ENCODE data around the gene ADGRB2. TPM values are rescaled to one million over a fixed set of nuclear protein-coding genes. Genes with fewer than 3 reads are reported as not detected.
"Not testable (repeated sequence)": the region's sequence is repeated elsewhere in the genome, so short reads cannot be mapped to it uniquely, and the experiment has no call there.

The ADGRB2 gene
- total and polyA plus RNA-seq, 5 experiments from 2014 or later = 0.05 to 0.18 (median 0.10) TPM; not detected in 2

DNA sequence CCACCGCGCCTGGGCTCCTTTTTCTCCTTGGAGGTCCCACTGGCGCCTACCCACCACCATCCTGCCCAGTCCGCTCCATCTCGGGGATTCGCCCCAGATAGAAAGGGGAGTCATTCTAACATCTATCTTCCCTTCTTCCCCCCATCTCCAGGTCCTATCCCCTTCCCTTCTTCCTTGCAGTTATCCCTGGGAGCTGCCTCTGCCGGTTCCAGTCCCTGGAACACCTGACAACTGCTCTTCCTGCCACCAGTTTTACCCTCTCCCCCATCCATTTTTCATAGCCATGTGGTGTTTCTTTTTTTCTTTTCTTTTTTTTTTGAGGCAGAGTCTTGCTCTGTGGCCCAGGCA lies 48.3 kb downstream of the ADGRB2 start:
- POLR2A ChIA-PET = no interaction called here
- DNase-seq (no peak), ATAC-seq (no peak)
- peaks cover 9 to 23% (median 17%) of the 10 kb centered on the region in 4 donors for H3K4me1 Mint-ChIP-seq
- peak overlapping the region in 1 of 10 donors; percentile 51 for H3K27ac Mint-ChIP-seq
- peaks cover 33 to 89% (median 58%) of the 10 kb centered on the region in 5 donors for H3K27me3 Mint-ChIP-seq
- no peaks in the 10 kb centered on the region for H3K36me3 Mint-ChIP-seq
- H3K4me3 Mint-ChIP-seq = peak overlapping the region in 8 of 10 donors; percentile 20 to 76 (median 68)
- no peaks in the 10 kb centered on the region for H3K9me3 Mint-ChIP-seq

DNA sequence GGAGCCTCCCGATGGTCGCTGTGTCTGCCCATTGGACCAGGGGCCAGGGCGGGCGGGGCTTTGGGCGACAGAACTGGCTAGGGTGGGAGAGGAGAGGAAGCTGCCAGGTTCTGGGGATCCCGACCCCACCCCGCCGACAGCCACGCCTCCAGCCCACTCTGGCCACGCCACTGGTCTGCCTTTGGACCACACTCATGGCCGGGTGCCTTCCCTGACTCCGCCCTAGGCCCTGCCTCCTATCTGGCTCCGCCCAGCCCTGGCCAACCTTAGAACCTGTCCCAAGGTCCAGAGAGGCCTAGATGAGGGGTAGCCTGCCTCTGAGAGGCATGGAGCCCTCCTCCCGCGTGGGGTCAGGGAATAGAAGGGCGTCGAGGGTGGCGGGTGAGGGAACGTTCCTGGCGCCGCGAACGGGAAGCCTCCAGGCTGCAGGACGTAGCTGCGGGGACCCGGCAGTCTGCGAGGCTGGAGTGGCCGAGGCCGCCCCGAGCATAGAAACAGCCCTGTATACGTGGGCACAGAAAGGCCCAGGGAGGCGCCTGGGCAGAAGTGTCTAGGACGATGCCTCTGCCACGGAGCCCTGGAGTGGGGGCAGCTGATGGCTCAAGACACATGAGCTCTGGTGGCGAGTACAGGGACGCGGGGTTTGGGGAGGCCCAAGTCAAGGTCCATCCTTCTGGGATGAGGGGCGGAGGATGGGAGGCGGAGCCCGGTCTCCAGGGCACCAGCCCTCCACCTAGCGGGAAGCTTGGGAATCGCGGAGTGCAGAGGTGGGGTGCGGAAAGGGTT lies 48.9 kb downstream of the ADGRB2 start:
- Mint-ChIP-seq H3K36me3 (no peaks in the 10 kb centered on the region), H3K27ac (peak overlapping the region in 1 of 10 donors; percentile 51), H3K4me1 (peaks cover 9 to 23% (median 17%) of the 10 kb centered on the region in 4 donors), H3K9me3 (no peaks in the 10 kb centered on the region), H3K4me3 (peak overlapping the region; percentile 36 to 82 (median 70)), H3K27me3 (peaks cover 35 to 87% (median 58%) of the 10 kb centered on the region in 5 donors)
- peak; percentile 59 to 71 for ATAC-seq
- POLR2A ChIA-PET = no interaction called here
- peak in 3 of 10 donors; percentile 9 to 22 (median 16) for DNase-seq

DNA sequence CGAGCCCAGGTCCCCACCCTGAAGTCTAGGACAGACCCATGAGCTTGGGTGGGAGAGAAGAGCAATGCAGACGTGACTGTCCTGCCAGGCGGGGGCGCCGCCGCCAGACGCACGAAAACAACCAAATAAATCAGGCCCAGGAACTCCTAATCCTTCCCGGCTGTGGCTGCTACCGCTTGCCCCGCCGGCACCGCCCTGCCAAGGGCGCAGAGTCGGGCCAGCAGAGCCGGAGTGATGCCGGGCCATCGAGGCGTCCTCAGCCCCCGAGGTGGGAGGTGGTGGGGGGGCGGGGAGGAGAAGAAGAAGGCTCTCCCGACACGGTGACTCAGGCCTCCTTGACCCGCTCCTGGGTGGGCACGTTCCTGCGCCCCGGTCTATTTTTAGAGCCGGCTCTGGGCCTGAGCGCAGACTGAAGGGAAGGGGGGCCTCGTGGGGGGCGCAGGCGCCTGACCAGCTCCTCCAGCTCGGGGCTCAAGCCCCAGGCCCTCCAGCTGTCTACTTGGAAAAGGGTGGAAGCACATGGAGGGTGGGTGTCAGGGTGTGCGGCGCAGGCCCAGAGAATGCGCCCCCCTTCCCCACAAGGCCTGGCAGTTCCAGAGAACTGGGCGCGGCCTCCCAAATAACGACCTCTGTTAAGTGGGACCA lies 49.6 kb downstream of the ADGRB2 start:
- H3K9me3 Mint-ChIP-seq = no peaks in the 10 kb centered on the region
- H3K36me3 Mint-ChIP-seq = no peaks in the 10 kb centered on the region
- H3K4me1 Mint-ChIP-seq = peaks cover 9 to 23% (median 17%) of the 10 kb centered on the region in 4 donors
- POLR2A ChIA-PET = no interaction called here
- ATAC-seq (peak; percentile 65 to 67), DNase-seq (peak in 5 of 10 donors; percentile 9 to 36 (median 27))
- peaks cover 35 to 87% (median 56%) of the 10 kb centered on the region in 5 donors for H3K27me3 Mint-ChIP-seq
- peak overlapping the region; percentile 48 to 82 (median 64) for H3K4me3 Mint-ChIP-seq
- no peak overlapping the region for H3K27ac Mint-ChIP-seq

DNA sequence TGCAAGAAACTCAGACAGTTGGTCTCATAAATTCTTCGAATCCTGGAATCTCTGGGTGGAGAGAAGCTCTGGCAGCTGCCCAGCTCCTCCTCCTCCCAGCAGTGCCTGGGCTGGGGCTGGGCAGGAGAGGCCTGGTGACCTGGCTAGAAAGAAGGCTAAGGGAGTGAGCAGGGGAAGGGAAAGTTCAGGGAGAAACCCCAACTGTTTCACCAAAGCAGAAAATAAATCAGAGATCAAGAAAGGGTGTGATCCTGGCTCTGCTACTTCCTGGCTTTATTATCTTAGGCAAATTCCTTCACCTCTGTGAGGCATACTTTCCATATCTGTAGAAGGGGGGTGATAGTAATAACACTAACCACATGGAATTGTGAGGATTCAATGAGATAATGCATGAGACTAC lies 51.5 kb downstream of the ADGRB2 start:
- H3K27me3 Mint-ChIP-seq = peaks cover 42 to 88% (median 58%) of the 10 kb centered on the region in 5 donors
- ATAC-seq = no peak

DNA sequence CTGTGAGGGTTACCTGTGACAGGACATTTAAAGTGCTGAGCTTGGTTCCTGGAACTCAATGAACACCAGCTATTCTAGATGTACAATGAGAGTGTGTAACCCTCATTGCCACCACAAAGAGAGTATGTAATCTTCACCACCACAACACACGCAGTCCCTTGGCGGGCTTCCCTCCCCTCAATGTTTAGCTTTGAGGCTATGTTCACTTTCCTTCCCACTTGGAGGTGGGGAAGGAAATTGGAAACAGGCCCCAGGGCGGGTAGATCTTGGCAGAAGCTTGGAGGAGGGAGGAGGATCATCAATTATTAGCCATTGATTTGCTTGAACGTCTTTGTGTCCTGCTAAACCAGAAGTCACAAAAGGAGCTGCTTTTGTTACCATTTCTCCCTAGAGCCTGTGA lies 52.1 kb downstream of the ADGRB2 start:
- H3K4me1 Mint-ChIP-seq = peaks cover 21 to 42% (median 27%) of the 10 kb centered on the region in 4 donors

More for the DNA sequence above, 51.5 kb downstream of the ADGRB2 start:
- peaks cover 20 to 37% (median 25%) of the 10 kb centered on the region in 4 donors for H3K4me1 Mint-ChIP-seq
- no peaks in the 10 kb centered on the region for H3K9me3 Mint-ChIP-seq
- no peak overlapping the region for H3K4me3 Mint-ChIP-seq
- POLR2A ChIA-PET = no interaction called here
- no peak overlapping the region for H3K27ac Mint-ChIP-seq
- H3K36me3 Mint-ChIP-seq = no peaks in the 10 kb centered on the region
- DNase-seq = no peak

DNA sequence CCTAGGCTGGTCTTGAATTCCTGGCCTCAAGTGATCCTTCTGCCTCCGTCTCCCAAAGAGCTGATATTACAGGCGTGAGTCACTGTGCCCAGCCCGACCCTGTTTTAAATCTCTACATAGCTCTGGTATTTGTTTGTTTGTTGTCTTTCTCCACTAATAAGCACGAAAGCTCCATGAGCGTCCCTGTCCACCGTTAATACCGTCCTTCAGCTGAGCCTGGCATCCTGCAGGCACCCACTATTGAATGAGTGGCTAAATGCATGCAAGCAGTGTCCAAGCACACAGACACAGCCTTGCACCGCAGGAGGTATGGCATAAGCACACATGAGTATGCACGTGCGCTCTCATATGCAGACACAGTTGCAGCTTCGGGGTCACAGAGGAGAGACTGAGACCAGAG lies 55.8 kb downstream of the ADGRB2 start:
- peaks cover 23 to 41% (median 31%) of the 10 kb centered on the region in 4 donors for H3K4me1 Mint-ChIP-seq
- DNase-seq (no peak), ATAC-seq (no peak)
- H3K27ac Mint-ChIP-seq = no peak overlapping the region
- POLR2A ChIA-PET = no interaction called here
- H3K36me3 Mint-ChIP-seq = no peaks in the 10 kb centered on the region
- H3K9me3 Mint-ChIP-seq = no peaks in the 10 kb centered on the region
- H3K27me3 Mint-ChIP-seq = peaks cover 45 to 88% (median 66%) of the 10 kb centered on the region in 5 donors
- H3K4me3 Mint-ChIP-seq = peak overlapping the region in 1 of 10 donors; percentile 19

More for the DNA sequence above, 52.1 kb downstream of the ADGRB2 start:
- ATAC-seq (no peak), DNase-seq (no peak)
- H3K27ac Mint-ChIP-seq = no peak overlapping the region
- H3K27me3 Mint-ChIP-seq = peaks cover 42 to 88% (median 58%) of the 10 kb centered on the region in 5 donors
- POLR2A ChIA-PET = no interaction called here
- H3K36me3 Mint-ChIP-seq = no peaks in the 10 kb centered on the region
- H3K4me3 Mint-ChIP-seq = no peak overlapping the region
- no peaks in the 10 kb centered on the region for H3K9me3 Mint-ChIP-seq

DNA sequence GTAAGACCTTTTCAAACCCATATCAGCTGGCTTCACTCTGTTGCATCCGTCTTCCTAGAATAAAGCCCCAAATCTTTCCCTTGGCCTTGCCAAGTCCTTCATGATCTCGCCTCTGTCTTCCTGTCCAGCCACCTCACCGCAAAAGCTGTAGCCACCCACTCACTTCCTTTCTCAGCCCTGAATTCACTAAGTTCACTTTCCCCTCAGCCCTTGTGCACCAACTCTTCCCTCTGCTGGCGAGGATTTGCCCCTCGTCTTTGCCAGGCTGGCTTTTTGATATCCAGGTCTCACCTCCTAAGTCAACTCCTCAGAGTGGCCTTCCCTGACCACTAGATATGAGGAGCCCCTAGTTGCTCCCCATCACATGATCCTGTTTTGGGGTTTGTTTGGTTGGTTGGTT lies 56.4 kb downstream of the ADGRB2 start:
- H3K27me3 Mint-ChIP-seq = peaks cover 44 to 85% (median 67%) of the 10 kb centered on the region in 5 donors
- POLR2A ChIA-PET = no interaction called here
- peaks cover 23 to 41% (median 31%) of the 10 kb centered on the region in 4 donors for H3K4me1 Mint-ChIP-seq
- H3K36me3 Mint-ChIP-seq = no peaks in the 10 kb centered on the region
- ATAC-seq (no peak), DNase-seq (no peak)
- peak overlapping the region in 1 of 10 donors; percentile 15 for H3K4me3 Mint-ChIP-seq
- H3K27ac Mint-ChIP-seq = peak overlapping the region in 3 of 10 donors; percentile 22 to 58 (median 28)
- H3K9me3 Mint-ChIP-seq = no peaks in the 10 kb centered on the region

DNA sequence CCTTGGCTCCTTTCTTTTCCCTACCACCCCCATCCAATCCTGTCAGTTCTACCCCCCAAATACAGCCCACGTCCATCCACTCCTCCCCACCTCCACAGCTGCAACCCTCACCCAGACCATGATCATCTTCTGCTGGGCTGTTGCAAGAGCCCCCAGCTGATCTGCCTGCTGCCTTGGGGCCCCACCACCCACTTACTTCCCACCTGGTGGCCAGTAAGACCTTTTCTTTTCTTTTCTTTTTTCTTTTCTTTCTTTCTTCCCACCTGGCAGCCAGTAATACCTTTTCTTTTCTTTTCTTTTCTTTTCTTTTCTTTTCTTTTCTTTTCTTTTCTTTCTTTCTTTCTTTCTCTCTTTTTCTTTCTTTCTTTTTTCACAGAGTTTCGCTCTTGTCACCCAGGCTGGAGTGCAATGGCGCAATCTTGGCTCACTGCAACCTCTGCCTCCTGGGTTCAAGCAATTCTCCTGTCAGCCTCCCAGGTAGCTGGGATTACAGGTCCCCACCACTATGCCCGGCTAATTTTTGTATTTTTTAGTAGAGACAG lies 57.0 kb downstream of the ADGRB2 start:
- DNase-seq, ATAC-seq, POLR2A ChIA-PET, H3K36me3 Mint-ChIP-seq, H3K9me3 Mint-ChIP-seq, H3K4me3 Mint-ChIP-seq: not testable (repeated sequence)
- Mint-ChIP-seq H3K27ac (peak overlapping the region in 1 of 10 donors; percentile 22), H3K27me3 (peaks cover 41 to 80% (median 62%) of the 10 kb centered on the region in 5 donors), H3K4me1 (peaks cover 23 to 41% (median 31%) of the 10 kb centered on the region in 4 donors)

DNA sequence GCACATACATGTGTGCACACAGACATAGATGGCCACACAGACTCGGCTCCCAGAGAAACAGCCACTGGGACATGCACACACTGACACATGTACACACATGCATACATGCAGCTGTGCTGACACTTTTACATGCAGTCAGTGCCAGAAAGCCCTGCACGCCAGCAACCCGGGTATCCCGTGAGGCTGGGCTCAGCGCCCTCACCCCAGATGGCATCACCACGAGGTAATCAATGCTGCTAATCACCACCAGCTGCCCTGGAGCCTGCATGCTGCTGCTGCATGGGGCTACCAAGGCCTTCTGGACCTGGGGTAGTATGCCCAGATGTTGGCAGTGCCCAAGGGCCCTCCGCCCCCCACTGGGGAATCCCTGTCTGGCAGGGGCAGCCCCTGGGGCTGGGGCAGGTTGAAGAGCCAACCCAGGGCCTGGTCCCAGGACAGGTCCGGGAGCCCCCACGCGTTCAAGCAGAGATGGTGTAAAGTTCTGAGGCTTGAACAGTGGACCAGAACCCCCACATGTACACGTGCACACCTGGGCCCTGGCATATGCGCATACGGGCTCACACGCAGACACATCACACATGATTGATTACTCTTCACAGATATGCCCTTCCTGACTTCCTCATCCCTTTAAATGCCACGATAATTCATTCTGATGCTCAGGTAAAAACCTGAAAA lies 57.6 kb downstream of the ADGRB2 start:
- POLR2A ChIA-PET = no interaction called here
- H3K27me3 Mint-ChIP-seq = peaks cover 39 to 74% (median 59%) of the 10 kb centered on the region in 5 donors

DNA sequence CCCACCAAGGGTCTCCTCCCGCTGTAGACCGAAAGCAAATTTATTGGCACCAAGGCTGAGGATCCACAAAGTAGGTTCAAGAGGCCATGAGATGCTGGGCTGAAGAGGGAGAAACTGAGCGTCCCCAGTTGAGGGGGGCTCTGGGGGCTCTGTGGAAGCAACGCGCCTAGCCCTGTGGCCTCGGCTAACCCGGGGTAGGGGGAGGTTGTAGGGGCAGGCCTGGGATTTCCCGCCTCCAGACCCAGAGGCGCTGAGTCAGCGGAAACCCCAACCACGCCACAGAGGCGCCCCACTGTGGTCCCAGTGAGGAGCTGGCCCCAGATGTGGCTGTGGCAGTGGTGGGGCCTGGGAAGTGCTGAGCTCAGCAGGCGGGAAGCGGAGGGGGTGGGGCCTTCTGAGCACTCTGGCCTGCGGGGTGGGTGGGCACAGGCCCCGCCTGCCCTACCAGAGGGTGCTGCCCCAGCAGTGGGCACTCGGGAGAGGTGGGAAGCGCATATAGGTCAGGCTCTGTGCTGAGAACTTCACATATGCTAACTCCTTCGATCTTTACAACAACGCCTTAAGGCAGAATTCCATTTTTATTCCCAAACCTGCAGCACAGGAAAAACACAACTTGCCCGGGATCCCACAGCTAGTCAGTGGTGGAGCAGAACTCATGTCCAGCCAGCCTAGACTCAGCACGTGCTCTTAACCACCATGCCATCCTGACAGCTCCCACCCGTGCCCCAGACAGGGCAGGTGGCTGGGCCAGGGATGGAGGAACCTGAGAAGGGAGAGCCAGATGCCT lies 58.9 kb downstream of the ADGRB2 start:
- ATAC-seq = peak; percentile 78 to 85
- peak in 9 of 10 donors; percentile 26 to 55 (median 35) for DNase-seq
- H3K9me3 Mint-ChIP-seq = no peaks in the 10 kb centered on the region
- POLR2A ChIA-PET = interaction anchor here (1.5 kb wide), 1 partner anchor 84 kb away, joined by 3 read pairs; no protein-coding TSS in a partner anchor
- peaks cover 35 to 64% (median 54%) of the 10 kb centered on the region in 5 donors for H3K27me3 Mint-ChIP-seq
- H3K4me1 Mint-ChIP-seq = peaks cover 28 to 49% (median 39%) of the 10 kb centered on the region in 4 donors
- H3K27ac Mint-ChIP-seq = no peak overlapping the region
- H3K36me3 Mint-ChIP-seq = no peaks in the 10 kb centered on the region
- H3K4me3 Mint-ChIP-seq = peak overlapping the region in 7 of 10 donors; percentile 13 to 71 (median 50)

More for the DNA sequence above, 57.6 kb downstream of the ADGRB2 start:
- Mint-ChIP-seq H3K36me3 (no peaks in the 10 kb centered on the region), H3K9me3 (no peaks in the 10 kb centered on the region), H3K27ac (no peak overlapping the region), H3K4me1 (peaks cover 23 to 41% (median 31%) of the 10 kb centered on the region in 4 donors), H3K4me3 (no peak overlapping the region)
- no peak for DNase-seq
- ATAC-seq = no peak

DNA sequence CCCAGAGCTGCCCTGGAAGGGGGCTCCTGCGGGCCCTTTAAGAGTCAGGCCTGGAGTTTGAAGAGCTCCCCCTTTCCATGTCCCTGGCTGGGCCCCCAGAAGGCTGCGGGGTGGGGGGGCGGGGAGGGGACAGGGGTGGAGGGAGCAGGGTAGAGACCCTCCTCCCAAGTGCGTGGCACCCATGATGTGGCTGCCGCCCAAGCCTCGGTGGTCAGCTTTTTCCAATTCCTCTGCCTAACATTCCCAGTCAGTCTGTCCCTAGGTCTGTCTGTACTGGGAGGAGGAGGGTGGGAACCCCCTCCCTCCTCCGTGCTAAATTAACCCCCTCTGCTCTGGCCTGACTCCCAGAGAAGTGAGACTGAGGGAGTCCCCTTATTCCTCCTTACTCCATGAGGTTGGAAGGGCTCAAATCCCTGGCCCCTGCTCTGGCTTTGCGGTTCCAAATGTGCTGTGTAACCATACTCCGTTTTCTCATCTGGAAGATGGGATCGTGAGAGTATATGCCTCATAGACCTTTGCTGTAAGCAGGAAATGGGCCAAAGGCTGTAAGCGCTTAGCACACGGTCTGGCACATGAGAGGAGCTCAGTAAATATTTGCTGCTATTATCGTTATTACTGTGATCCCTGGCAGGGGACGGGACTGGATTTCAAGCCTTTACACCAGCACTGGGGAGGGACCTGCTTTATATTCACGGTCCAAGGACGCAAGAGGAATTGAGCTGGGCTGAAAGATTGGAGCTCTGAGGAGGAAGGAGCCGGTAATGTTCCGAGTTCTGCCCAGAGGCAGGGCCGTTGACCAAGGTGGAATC lies 59.7 kb downstream of the ADGRB2 start:
- H3K9me3 Mint-ChIP-seq = no peaks in the 10 kb centered on the region
- H3K36me3 Mint-ChIP-seq = no peaks in the 10 kb centered on the region
- DNase-seq (no peak), ATAC-seq (peak in 1 of 2 donors; percentile 6)
- H3K27ac Mint-ChIP-seq = peak overlapping the region in 1 of 10 donors; percentile 20
- POLR2A ChIA-PET = interaction anchor here (1.5 kb wide), 1 partner anchor 85 kb away, joined by 3 read pairs; no protein-coding TSS in a partner anchor
- peak overlapping the region in 9 of 10 donors; percentile 13 to 71 (median 50) for H3K4me3 Mint-ChIP-seq
- H3K4me1 Mint-ChIP-seq = peaks cover 32 to 57% (median 45%) of the 10 kb centered on the region in 4 donors
- peaks cover 35 to 63% (median 53%) of the 10 kb centered on the region in 5 donors for H3K27me3 Mint-ChIP-seq

All from naive thymus-derived CD8-positive, alpha-beta T cell (primary cell).